HG03378 (cell line): ENCODE measurements around the gene PRKAG2.
"Not testable (repeated sequence)": the region's sequence is repeated elsewhere in the genome, so short reads cannot be mapped to it uniquely, and the experiment has no call there.

Experiments used
- ATAC-seq: cut with Tn5 transposase; IDR thresholded peaks from one replicate; pipeline ENCODE4 v1.9.1; 2021; ENCODE audit warnings: mild to moderate bottlenecking, moderate library complexity; ENCODE audit not compliant: unreplicated experiment

Gene PRKAG2

DNA sequence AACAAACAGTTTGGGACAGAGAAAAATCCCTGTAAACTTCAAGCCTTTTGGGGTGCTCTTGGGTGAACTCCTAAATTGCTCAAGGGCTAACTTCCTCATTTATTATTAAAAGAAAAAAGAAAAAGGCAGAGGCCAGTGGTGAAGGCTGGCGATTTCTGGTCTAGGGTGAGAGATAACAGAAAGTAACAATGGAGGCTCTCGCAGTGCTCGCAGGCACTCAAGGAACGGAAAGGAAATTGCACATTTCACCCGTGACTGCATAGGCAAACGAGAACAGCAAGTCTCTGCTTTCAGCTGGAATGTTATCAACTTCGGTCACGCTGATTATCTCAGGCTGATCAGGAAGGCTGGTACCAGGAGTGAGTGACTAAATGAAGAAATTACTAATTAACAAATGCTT lies 70.7 kb downstream of the PRKAG2 start:
- no peak for ATAC-seq

- no peak for ATAC-seq
Observed at GRCh38 chr7:151805191-151805590, 71.7 kb downstream of the PRKAG2 start.

DNA sequence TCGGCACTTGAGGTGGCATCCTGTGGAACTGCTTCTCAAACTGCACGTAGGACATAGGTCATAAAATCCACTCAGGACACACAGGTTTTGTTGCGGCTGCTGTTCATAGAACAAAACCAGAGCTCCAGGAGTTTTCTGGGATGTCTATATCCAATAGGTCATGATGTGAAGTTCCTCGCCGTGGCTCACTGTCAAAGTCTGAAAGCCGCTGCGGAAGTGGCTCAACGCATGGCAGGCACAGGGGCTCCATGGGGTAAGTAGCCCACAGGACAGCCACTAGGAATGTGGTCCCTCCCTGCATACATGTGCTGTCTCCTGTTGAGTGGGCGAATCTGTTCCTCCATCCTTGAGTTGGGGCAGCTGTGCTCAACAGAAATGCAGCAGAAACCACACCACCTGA lies 72.2 kb downstream of the PRKAG2 start:
- ATAC-seq = no peak

GRCh38 chr7:151803841-151804240 lies 73.1 kb downstream of the PRKAG2 start:
- ATAC-seq = no peak

DNA sequence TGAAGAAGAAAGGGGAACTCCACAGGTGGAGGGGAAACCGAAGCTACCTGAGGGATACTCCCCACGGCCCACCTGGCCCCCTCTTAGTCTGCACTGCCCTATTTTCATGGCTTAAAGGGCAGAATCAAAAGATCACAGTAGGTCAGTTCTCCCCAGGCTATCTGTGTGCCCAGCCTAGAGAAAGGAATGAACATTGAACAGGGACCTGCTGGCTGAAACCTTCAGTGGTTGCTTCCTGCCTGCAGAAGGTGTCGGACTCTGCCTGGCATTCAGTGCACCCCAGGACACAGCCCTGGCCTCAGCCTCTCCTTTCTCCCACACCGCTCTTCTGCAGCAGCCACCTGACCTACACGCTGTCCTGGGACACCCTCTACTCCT lies 74.5 kb downstream of the PRKAG2 start:
- ATAC-seq = no peak

GRCh38 chr7:151801782-151802468 lies 75.0 kb downstream of the PRKAG2 start:
- no peak for ATAC-seq

GRCh38 chr7:151801291-151801690 lies 75.6 kb downstream of the PRKAG2 start:
- ATAC-seq = no peak

GRCh38 chr7:151800861-151801260 lies 76.1 kb downstream of the PRKAG2 start:
- ATAC-seq = no peak

- no peak for ATAC-seq
Observed at GRCh38 chr7:151800391-151800790, 76.5 kb downstream of the PRKAG2 start.

DNA sequence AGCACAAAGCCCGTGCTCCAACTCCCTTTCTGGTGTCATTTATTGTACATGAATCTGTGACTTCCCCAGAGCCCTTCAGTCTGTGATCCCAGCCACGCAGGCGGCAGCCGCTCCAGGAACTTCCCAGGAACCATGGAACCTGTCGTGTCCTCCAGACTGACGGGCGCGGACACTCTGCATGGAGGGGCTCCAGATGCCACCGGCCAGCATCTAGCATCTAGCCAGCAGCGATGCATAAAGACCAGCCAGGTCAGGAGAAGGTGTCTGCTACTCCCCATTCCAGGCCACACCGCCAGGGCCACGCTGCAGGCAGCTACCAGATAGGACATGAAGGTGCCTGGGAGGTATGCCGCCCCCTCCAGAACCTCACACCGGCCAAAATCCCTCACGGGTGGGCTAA lies 77.4 kb downstream of the PRKAG2 start:
- ATAC-seq = no peak

DNA sequence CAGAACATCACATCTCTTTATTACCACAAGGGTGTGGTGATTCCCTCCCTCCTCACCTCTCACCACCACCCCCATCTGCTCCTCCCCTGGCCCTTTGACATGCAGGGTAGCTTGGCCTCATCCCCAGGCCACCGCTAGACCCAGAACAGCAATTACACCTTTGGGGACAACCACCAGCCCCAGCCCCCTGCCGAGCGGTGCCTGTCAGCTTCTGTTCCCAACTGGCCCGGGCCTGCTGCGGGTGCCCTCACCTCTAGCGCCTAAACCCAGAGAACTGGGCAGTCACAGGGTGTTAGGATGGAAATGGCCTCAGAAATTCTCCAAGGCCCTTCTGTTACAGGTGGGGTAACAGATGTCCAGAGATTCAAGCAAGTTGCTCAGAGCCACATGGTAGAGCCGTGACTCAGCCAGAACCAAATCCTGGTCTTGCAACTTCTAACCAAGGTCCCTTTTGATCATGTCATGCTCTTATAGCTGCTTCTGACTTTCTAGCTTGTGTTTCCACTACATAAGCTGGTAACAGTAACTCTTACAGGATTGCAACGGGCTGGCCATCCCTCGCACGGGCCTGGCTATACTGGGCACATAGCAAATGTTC lies 78.0 kb downstream of the PRKAG2 start:
- no peak for ATAC-seq

GRCh38 chr7:151797667-151798307 lies 79.1 kb downstream of the PRKAG2 start:
- ATAC-seq = not testable (repeated sequence)

DNA sequence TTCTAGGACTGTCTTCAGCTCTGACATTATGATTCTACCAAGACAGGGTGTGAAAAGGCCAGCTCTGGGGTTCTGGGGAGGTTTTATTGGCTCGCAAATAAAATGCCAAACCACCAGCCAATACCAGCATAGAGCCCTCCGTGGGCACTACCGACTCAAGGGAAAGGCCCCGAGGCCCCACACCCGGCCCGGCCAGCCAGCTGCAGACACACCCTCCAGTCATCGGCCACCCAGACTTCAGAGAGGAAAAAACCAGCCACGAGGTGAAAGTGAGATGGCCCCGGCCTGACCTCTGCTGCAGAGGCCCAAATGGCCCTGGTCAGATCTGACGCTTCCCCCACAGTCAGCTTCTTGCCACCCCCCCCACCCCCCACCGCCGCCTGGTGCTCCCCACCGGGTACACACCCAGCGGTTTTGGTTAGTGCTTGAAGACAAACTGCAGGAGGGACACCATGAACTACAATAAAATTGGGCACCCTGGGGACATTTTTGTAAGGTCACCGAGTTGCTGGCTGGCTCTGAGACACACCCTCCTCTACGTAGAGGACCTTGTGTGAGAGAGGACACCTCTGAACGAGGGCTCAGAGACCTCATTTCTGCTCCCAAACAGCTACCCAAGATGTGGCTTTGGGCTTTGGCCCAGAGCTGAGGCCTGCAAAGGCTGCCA lies 79.9 kb downstream of the PRKAG2 start:
- no peak for ATAC-seq

GRCh38 chr7:151796091-151796870 lies 80.6 kb downstream of the PRKAG2 start:
- no peak for ATAC-seq

- peak; percentile 77 for ATAC-seq
Observed at GRCh38 chr7:151795168-151795811, 81.6 kb downstream of the PRKAG2 start.

DNA sequence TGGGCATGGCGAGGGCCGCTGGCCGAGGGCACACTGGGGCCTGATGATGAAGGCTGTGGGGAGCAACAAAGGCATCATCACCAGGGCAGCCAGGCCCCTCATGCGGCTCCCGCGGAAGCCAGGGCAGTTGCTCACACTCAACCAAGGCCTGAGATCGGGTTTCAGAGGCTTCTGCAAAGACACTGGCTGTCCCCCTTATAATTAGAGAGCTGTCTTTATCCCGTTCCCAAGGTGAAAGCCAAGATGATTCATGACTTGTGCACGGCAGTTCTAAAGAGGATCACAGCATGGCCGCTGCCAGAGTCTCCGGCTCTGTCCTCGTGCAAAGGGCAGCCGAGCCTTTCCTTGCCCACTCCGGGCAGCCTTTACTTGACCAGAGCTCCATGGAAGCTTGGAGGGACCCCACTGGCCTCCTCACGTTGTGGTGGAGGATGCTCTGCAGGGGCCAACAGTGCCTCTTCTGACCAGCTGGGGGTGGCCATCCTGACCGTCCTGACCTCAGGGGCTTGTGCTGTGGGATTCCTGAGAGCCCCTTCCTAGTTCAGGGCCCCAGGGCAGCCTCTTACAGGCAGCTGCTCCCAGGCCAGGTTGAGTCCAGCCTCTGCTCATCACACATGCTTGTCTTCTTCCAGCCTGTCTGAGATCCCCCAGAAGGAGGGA lies 82.3 kb downstream of the PRKAG2 start:
- no peak for ATAC-seq

GRCh38 chr7:151793991-151794507 lies 82.9 kb downstream of the PRKAG2 start:
- no peak for ATAC-seq

- no peak for ATAC-seq
Observed at GRCh38 chr7:151793531-151793951, 83.4 kb downstream of the PRKAG2 start.

DNA sequence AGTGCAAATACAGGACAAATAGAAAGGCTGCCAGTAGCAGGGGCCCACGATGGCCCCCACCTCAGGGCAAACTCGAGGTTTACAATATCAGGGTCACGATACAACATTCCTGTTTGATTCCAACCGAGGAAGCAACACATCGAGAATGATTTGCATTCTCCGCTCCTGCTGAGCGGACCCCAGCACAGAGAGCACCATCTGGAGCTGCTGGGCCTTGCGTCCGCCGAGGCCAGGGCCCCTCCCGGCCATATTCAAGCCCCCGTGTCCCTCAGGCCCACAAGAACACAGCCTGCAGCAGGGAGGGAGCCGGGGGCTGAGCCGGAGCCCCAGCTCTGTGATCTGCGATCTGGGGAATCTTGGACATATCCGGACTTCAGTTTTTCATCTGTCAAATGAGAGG lies 84.3 kb downstream of the PRKAG2 start:
- no peak for ATAC-seq

DNA sequence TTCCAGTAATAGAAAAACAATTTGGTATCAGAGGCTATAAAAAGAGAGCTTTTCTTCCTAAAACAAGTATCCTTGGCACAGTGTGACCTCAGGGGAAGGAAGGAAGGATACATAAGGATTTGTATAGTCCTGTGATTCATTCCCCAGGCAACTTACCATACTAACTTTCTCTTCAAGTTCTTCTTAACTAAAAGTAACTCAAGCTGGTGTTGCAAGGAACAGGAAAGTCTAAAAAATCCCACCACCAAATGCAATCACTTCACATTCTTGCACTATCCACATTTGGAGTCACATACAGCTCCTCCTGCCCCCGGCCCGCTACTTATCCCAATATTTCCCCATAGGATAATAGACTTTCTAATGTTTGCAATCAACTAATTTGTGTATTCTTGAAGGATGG lies 84.8 kb downstream of the PRKAG2 start:
- ATAC-seq = no peak
